Natural killer cell treated with Interleukin-12 subunit alpha and Interleukin-12 subunit beta and Interleukin-15 and Interleukin-18, amount 100 ng/mL, for 72 hours (primary cell): ENCODE data around the gene ZNF500. TPM values are rescaled to one million over a fixed set of nuclear protein-coding genes. Genes with fewer than 3 reads are reported as not detected.
"Not testable (repeated sequence)": the region's sequence is repeated elsewhere in the genome, so short reads cannot be mapped to it uniquely, and the experiment has no call there.

Source experiments
- ATAC-seq, 2 donors: fragments of 150-1000 bp; cut with Tn5 transposase in 1 of 2; sonication (Bioruptor Pico), chemical (Tn5 transposase) in 1 of 2; 2 replicates each; pipeline ENCODE4 v1.10.0; 2021
- DNase-seq: peaks from one replicate; pipeline ENCODE4 v3.0.0; 2022; ENCODE audit warnings: low spot score
- H3K27ac Mint-ChIP-seq, 2 donors: 1 replicate in 1 of 2; 2 replicates in 1 of 2; pipeline ENCODE4 v1.8.0; 2022; ENCODE audit warnings: mixed read lengths in 2 of 2, mild to moderate bottlenecking in 1 of 2, moderate library complexity in 1 of 2
- H3K27me3 Mint-ChIP-seq, 2 donors: 1 replicate in 1 of 2; 2 replicates in 1 of 2; pipeline ENCODE4 v1.8.0; 2022; ENCODE audit warnings: mixed read lengths in 2 of 2
- H3K36me3 Mint-ChIP-seq: one replicate; pipeline ENCODE4 v1.8.0; 2022; ENCODE audit warnings: mixed read lengths
- H3K4me1 Mint-ChIP-seq, 2 donors: 1 replicate in 1 of 2; 2 replicates in 1 of 2; pipeline ENCODE4 v1.8.0; 2022; ENCODE audit warnings: low read depth in 2 of 2, mixed read lengths in 2 of 2, mild to moderate bottlenecking in 1 of 2
- H3K4me3 Mint-ChIP-seq: one replicate; pipeline ENCODE4 v1.8.0; 2022; ENCODE audit warnings: mixed read lengths
- H3K9me3 Mint-ChIP-seq: 2 replicates; pipeline ENCODE4 v1.8.0; 2022; ENCODE audit warnings: mixed read lengths
- total RNA-seq, 2 donors: library from RNA; stranded (reverse); gene quantifications; one replicate each; pipeline ENCODE4 v1.2.3, GENCODE V29; 2022

Gene ZNF500
- total RNA-seq, 2 donors from 2014 or later, result 12.2 to 20.9 TPM

DNA sequence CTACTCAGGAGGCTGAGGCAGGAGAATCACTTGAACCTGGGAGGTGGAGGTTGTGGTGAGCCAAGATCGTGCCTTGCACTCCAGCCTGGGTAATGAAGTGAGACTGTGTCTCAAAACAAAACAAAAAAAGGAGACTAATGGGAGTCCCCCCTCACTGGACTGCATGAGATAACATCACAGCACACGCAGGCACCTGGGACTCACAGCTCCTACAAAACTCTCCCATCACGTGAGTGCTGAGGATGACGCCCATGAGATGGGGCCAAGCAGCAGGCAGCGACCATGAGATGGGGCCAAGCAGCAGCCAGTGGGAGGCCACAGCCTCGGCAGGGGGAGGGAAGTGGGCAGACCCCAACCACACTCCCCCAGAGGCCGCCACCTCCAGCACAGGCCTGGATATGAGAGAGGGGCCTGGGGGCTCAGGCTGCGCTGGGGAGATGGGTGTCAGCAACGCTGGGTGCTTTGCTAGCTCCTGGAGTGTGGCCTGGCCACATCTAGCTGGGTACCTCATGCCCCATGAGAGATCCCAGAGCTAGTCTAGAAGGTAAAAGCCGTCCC, 17.2 kb downstream of the ZNF500 start:
- Mint-ChIP-seq H3K36me3 (no peaks in the 10 kb centered on the region), H3K4me1 (peaks cover 6 to 7% of the 10 kb centered on the region in 2 donors), H3K9me3 (no peaks in the 10 kb centered on the region), H3K27ac (no peak overlapping the region), H3K4me3 (no peak overlapping the region), H3K27me3 (no peaks in the 10 kb centered on the region)
- DNase-seq (no peak), ATAC-seq (peak in 1 of 2 donors; percentile 5)

DNA sequence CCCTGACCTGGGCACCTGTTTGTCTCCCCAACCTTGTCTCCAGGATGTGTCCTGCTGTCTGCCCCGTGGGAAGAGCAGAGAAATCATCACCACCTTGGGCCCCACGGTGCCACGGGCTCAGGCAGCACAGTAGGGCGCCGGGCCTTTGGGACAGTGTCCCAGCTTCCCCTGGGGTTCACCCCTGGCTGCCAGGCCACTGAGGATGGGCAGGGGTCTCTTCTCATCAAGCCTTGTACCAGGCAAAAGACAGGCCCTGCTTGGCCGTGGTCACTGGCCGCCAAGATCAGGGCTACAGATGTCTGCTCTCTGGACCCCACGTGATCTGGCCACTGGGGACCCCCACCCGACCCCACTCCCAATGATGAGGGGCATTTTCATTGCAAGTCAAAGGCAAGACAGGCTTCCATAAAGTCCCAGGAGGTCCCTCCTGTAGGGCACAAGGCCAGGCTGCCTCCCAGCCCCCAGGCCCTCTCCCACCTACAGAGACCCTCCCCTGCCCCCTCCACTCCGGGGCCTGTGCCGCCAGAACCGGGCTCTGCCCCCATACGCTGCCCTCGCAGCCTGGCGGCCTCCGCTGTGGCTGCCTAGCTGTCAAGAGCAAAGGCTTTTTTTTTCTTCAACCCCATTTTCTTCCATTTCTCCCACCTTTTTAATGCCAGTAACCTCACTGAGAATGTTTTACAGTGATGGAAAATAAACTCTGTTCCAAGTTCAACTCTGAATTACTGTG, 18.1 kb downstream of the ZNF500 start:
- Mint-ChIP-seq H3K27ac (no peak overlapping the region), H3K4me3 (no peak overlapping the region), H3K9me3 (no peaks in the 10 kb centered on the region), H3K36me3 (no peaks in the 10 kb centered on the region), H3K27me3 (no peaks in the 10 kb centered on the region), H3K4me1 (peaks cover 6 to 7% of the 10 kb centered on the region in 2 donors)
- DNase-seq, result no peak
- ATAC-seq, result no peak

DNA sequence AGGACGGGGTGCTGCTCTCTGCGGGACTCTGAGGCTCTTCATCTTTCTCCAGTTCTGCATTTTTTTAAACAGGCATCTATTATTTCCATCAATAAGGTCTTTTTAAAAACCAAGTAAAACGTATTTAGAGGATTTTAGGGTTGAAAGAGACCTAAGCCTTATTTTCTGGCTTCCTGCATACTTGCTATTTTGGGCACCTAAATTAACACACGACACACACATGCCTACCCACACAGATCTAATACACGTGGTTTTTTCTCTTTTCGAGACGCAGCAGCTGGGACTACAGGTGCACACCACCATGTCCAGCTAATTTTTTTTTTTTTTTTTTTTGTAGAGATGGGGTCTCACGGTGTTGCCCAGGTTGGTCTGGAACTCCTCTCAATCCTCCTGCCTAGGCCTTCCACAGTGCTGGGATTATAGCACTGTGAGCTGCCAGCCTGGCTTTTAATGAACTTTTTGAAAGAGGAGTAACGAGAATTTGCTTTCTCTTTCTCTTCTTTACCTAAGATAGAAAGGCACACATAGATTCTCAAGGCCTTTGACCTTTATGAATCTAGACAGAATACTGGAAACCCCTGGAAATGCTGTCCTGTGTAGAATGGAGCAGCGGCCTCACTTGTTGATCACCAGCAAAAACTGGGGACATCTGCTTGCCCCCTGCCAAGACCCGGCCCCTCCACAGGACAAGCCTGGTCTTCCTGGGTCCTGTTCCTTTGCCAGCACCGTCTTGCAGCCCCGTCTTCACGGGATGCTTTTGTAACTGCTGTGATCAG, 18.9 kb downstream of the ZNF500 start:
- Mint-ChIP-seq H3K36me3 (no peaks in the 10 kb centered on the region), H3K9me3 (no peaks in the 10 kb centered on the region), H3K4me3 (no peak overlapping the region), H3K4me1 (peaks cover 6 to 12% of the 10 kb centered on the region in 2 donors), H3K27ac (peak overlapping the region in 1 of 2 donors; percentile 75), H3K27me3 (peaks cover 0 to 4% of the 10 kb centered on the region in 2 donors)
- ATAC-seq (no peak), DNase-seq (no peak)

DNA sequence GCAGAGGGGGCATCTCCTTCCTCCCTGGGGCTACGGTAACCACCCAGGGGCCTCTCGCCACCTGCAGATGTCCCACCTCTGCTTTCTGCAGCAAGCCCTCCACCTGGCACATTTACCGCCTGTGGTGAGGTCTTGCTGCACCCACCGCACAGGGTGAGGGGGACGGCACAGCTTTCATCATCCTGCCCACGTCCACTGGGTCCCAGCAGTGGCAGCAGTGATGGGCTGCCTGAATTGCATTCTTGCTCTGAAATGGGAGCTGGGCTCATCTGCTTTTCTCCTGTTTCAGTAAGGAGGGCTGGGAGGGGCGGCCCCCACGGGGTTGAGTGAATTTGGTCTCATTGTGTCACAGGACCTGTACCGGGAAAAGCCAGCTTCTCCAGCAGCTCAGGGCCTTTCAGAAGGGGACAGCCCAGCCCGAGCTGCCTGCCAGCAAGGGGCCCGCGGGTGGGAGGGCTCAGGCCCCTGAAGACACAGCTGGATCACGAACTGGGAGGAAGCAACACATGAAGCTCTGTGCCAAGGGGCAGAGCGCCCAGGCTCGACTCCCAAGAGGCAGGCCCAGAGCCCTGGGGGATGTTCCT, 19.9 kb downstream of the ZNF500 start:
- ATAC-seq (no peak), DNase-seq (no peak)
- H3K4me1 Mint-ChIP-seq, result peaks cover 6 to 13% of the 10 kb centered on the region in 2 donors
- H3K27me3 Mint-ChIP-seq, result peaks cover 0 to 5% of the 10 kb centered on the region in 2 donors
- H3K9me3 Mint-ChIP-seq, result no peaks in the 10 kb centered on the region
- H3K27ac Mint-ChIP-seq, result no peak overlapping the region
- no peak overlapping the region for H3K4me3 Mint-ChIP-seq
- no peaks in the 10 kb centered on the region for H3K36me3 Mint-ChIP-seq

DNA sequence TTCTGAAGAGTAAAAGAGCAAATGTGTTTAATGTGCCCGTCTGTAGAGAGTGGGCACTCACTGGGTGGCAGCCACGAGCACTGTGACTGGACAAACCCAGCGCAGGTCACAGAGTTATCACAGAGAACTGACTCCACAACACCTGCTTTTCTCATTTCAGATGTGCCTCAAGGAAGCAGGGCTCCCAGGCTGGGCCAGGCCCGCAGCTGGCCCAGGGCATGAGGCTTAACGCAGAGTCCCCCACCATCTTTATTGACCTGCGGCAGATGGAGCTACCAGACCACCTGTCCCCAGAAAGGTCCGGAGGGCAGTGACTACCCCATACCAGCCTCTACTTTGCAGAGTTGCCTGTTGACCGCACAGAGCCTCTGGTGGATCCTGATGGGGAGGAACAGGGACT, 20.7 kb downstream of the ZNF500 start:
- DNase-seq, result no peak
- no peak overlapping the region for H3K27ac Mint-ChIP-seq
- peaks cover 6 to 13% of the 10 kb centered on the region in 2 donors for H3K4me1 Mint-ChIP-seq

DNA sequence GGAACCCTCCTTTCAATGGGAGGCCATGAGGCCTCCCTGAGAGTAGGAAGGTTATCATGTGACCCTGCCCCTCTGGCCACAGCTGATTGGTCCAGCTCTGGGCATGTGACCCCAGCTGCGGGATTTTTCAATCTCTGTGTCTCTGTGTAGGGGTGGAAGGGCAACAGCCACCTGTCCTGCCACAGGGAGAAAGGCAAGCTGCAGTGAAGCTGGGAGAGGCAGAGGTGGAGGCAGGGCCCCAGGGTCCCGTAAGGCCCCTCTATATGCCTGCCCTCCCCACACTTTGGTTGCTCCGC, 21.7 kb downstream of the ZNF500 start:
- DNase-seq (no peak), ATAC-seq (no peak)
- no peaks in the 10 kb centered on the region for H3K9me3 Mint-ChIP-seq
- peaks cover 0 to 5% of the 10 kb centered on the region in 2 donors for H3K27me3 Mint-ChIP-seq
- no peaks in the 10 kb centered on the region for H3K36me3 Mint-ChIP-seq
- H3K4me1 Mint-ChIP-seq, result peaks cover 6 to 13% of the 10 kb centered on the region in 2 donors
- H3K4me3 Mint-ChIP-seq, result no peak overlapping the region
- no peak overlapping the region for H3K27ac Mint-ChIP-seq

More for the DNA sequence above, 20.7 kb downstream of the ZNF500 start:
- H3K4me3 Mint-ChIP-seq, result no peak overlapping the region
- ATAC-seq, result no peak
- H3K9me3 Mint-ChIP-seq, result no peaks in the 10 kb centered on the region
- H3K36me3 Mint-ChIP-seq, result no peaks in the 10 kb centered on the region
- H3K27me3 Mint-ChIP-seq, result peaks cover 0 to 5% of the 10 kb centered on the region in 2 donors

DNA sequence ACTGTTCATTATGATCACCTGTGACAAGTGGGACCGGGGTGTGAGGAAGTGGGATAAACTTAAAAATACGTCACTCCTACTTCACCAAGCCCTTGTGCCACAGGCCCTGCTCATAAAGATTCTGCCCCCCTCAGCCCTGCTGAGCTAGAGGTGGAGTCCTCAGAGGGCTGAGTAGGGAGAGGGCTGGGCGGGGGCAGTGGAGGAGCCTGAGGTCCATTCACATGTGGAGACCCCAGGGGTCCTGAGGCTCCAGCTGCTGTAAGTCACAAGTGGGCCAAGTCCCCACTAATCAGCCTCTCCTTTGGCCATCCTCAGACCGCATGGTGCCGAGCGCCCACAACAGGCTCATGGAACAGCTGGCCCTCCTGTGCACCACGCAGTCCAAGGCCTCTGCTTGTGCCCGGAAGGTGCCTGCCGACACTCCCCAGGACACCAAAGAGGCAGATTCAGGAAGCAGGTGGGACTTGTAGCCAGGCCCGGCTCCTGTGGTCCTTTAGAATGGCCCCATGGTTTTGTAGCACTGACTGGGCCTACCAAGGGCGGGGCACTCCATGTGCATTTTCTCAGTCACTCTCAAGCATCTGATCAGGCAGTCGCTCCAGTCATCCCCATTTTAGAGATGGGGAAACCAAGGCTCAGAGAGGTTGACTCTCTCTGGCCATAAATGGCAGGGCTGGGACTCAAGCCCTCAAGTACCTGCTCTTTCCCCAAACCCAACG, 22.2 kb downstream of the ZNF500 start:
- Mint-ChIP-seq H3K9me3 (no peaks in the 10 kb centered on the region), H3K27me3 (peaks cover 0 to 5% of the 10 kb centered on the region in 2 donors), H3K4me3 (no peak overlapping the region), H3K4me1 (peaks cover 6 to 13% of the 10 kb centered on the region in 2 donors), H3K36me3 (no peaks in the 10 kb centered on the region), H3K27ac (no peak overlapping the region)
- ATAC-seq (no peak), DNase-seq (no peak)

DNA sequence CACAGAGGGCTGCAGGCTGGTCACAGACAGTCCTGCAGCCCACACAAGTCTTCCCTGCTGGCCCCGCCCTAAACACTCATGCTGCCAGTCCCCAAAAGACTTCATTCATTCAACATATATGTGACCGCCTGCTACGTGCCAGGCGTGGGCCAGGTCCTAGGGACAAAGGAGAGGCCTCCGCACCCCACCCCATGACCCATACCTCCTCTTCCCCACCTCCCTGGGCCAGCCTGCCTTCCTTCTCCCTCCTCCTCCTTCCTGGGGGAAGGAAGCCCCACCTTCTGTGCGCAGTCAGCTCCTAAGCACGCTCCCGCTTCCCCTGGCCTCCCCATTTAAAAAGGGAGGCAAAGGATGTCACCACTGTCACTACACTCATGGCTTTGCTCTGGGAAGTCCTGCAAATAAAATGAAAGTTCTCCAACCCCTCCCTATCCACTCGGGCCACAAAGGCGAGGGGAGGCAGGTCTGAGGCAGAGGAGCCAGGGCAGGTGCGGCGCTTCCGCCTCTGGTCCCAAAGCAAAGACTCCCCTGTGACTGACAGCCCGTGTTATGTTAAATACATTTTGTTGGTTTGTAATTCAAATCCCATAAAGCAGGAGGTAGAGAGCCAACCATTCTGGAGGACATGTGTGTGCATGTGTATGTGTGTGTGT, 23.6 kb downstream of the ZNF500 start:
- H3K36me3 Mint-ChIP-seq, result no peaks in the 10 kb centered on the region
- no peak overlapping the region for H3K4me3 Mint-ChIP-seq
- H3K9me3 Mint-ChIP-seq, result no peaks in the 10 kb centered on the region
- no peak for DNase-seq
- H3K4me1 Mint-ChIP-seq, result peaks cover 6 to 13% of the 10 kb centered on the region in 2 donors
- H3K27ac Mint-ChIP-seq, result no peak overlapping the region
- H3K27me3 Mint-ChIP-seq, result peaks cover 0 to 5% of the 10 kb centered on the region in 2 donors
- ATAC-seq, result no peak

DNA sequence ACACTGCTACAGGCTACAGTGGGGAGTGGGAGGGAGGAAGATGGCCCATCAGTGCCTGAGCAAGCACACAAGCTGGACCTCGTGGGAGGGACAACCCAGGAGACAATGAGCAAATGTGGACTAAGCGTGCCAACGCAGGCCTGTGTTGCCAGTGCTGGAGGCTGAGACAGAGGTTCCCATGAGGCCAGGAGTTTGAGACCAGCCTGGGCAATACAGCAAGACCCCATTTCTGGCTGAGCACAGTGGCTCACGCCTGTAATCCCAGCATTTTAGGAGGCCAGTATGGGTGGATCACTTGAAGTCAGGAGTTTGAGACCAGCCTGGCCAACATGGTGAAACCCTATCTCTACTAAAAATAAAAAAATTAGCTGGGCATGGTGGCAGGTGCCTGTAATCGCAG, 28.6 kb downstream of the ZNF500 start:
- not testable (repeated sequence) for H3K9me3 Mint-ChIP-seq, DNase-seq, ATAC-seq, H3K27ac Mint-ChIP-seq, H3K4me3 Mint-ChIP-seq, H3K27me3 Mint-ChIP-seq, H3K36me3 Mint-ChIP-seq
- peaks cover 8 to 17% of the 10 kb centered on the region in 2 donors for H3K4me1 Mint-ChIP-seq

DNA sequence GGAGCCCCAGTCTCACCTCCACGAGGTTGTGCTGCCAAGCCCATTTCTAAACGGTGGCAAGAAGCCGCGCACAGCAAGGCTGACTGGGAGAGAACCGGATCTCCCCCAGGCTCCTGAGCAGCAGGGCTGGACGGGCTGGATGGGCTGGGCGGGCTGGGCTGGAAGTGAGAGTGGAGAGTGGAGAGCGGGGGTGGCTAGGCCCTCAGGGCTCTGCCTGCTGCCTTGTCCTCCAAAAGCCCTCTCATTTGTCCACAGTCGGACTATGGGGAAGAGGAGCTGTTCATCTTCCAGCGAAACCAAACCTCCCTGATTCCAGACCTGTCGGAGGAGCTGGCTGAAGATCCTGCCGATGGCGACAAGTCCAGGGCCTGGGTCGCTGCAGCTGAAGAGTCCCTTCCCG, 29.4 kb downstream of the ZNF500 start:
- Mint-ChIP-seq H3K9me3 (no peaks in the 10 kb centered on the region), H3K27me3 (no peaks in the 10 kb centered on the region), H3K4me1 (peaks cover 13 to 17% of the 10 kb centered on the region in 2 donors), H3K36me3 (no peaks in the 10 kb centered on the region), H3K4me3 (no peak overlapping the region), H3K27ac (no peak overlapping the region)
- DNase-seq (no peak), ATAC-seq (no peak)

DNA sequence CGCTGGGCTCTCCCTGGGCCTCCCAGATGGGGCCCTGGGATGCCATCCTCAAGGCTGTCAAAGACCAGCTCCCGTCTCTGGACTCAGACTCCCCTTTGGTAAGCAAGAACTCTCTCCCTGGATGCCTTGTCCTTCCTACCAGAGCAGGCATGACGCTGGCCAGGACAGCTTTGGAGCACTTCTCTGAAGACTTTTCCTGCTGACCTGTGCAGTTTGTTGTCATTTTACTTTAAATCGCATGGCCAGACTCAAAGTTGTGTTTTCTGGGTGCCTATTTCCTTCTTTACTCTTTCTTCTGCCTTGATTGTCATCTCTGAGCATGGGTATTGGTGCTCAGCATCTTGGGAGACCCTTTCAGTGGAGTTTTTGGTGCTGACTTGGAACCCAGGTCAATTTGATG, 30.4 kb downstream of the ZNF500 start:
- ATAC-seq (no peak), DNase-seq (no peak)
- Mint-ChIP-seq H3K4me3 (no peak overlapping the region), H3K27me3 (no peaks in the 10 kb centered on the region), H3K36me3 (no peaks in the 10 kb centered on the region), H3K4me1 (peaks cover 14 to 17% of the 10 kb centered on the region in 2 donors), H3K27ac (peak overlapping the region in 1 of 2 donors; percentile 69), H3K9me3 (no peaks in the 10 kb centered on the region)

DNA sequence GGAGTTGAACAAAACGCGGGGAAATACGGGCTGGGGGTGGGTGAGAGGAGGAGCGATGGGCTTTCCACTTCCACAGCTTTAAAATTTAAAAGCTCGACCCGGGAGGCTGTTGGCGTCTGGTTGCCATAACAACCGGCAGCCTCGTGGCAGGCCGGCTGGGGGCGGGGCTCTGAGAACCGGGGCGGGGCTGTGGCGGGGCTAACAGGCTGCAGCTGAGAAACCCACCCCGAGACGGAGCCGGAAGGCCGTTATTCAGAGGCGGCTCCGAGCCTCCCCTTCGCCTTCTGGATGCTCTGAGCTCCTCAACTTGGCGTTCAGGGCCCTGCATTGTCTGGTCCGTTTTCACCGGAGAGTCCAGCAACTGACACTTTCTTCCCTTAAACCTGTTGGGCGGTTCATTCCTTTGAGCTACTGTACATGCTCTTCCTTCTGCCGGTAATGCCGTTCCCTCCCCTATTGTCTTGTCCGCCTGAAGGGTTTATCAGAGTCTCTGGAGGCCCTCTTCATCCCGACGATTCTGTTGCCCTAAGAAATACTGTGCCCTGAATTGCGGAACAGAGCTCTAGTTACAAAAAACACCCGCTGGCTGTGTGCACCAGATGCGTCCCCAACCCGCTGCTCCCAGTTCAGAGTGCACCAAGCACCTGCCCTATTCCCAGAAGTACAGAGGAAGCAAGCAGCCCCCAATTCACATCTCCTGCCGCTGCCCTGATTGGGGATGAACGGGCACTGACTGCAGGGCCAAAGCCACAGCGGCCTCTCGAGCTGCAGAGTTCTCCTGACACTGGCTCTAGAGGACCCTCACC, 32.0 kb downstream of the ZNF500 start:
- Mint-ChIP-seq H3K9me3 (no peaks in the 10 kb centered on the region), H3K36me3 (no peaks in the 10 kb centered on the region), H3K27ac (peak overlapping the region; percentile 79 to 88), H3K27me3 (no peaks in the 10 kb centered on the region), H3K4me1 (peaks cover 14 to 17% of the 10 kb centered on the region in 2 donors), H3K4me3 (peak overlapping the region; percentile 89)
- peak; percentile 94 for DNase-seq
- ATAC-seq, result peak; percentile 87
